Suppressor macrophage treated with lipopolysaccharide for 4 hours (primary cell): ENCODE data around the gene POP7.

Experiments
- DNase-seq: peaks from one replicate; pipeline ENCODE4 v3.0.0-alpha.2; 2020

The POP7 gene

DNA sequence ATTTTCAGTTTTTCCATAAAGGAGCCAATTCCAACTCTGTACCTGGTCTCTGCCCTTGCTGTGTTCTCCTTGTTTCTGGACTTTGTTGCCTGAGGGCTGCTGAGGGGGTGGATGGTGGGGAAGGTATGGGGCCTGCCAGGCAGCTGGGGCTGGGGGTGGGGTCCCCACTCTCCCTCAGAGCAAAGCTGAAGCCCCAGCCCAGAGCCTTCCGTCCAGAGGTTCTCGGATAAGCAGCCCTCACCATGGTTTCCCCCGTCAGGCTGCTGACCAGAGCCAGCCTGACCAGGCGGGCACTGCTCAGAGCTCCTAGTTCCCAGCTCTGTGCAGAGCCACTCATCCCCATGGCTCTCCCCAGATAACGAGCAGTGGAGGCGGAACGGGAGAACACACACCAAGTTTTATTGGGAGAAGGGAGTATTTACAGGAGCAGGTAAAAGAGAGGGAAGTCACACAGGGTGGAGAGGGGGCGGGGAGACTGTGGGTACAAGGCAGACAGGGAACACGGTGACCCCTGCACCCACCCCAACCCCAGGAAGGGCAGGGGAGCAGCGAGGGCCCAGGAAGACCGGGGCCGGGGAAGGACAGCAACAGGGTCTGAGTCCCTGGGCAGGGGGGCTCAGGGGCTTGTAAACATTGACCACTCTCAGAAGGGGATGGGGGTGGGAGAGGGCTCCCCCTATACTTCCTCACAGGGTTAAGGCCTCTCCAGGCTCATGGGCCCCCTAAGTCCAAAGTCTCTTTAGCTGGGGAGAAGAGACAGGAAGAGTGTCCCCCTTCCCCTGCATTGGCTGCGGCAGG is 26.6 kb upstream of the POP7 start:
- no peak for DNase-seq

DNA sequence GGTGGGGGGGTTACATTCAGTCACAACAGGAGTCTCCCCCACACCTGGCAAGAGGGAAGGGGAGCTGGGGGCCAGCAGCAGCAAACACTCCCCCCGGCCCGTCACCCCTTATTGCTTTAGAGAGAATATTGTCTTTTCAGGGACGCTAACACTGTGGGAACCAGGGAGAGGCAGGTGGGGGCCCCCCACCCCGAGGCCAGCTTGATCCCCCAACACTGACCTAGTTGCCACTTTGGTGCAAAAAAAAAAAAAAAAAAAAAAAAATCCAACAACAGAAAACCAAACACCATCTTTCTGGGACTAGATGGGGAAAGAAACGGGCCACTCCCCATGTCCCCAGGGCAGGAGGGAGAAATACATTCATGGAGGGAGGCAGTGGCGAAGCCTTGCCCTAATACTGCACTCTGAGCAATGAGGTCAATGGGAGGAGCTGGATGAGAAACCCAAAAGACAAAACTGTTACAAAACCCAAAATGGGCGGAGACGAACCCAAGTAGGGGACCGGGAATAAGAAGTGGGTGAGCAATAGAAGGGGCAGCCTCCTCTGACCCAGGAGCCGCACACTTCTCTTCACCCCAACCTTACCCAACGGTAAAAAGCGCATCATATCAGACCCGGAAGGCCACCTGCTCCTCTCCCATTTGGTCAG is 25.9 kb upstream of the POP7 start:
- DNase-seq: peak; percentile 61

DNA sequence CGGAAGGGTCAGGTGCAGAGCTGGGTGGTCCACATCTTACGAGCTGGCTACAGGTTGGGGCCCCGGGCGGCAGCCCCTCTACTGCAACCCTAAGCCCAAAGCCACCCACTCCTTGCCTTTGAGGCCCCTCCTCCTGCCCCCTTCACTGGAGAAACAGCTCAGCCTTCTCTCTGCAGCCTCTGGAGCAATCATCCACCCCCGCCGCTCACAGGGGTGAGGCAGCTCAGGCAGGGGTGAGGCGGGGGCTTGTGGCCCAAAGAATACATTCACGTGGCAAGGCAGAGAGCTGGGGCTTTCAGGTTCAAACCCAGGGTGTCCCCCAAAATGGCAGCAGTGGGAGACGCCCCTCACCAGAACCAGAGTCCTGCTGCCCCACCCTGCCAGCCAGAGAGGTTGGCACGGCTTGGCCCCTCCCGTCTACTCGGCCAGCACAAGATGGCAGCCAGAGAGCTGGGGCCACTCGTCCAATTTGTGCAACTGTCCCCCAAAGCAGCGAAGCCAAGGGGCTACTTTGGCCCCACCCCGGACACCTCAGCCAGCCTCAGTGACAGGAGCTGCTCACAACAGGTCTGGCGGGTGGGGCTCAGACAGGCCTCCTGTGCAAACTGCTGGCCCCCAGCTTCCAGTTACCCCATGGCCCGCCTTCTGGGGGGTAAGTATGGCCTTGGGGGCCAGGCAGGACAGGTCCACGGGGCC is 25.2 kb upstream of the POP7 start:
- no peak for DNase-seq

DNA sequence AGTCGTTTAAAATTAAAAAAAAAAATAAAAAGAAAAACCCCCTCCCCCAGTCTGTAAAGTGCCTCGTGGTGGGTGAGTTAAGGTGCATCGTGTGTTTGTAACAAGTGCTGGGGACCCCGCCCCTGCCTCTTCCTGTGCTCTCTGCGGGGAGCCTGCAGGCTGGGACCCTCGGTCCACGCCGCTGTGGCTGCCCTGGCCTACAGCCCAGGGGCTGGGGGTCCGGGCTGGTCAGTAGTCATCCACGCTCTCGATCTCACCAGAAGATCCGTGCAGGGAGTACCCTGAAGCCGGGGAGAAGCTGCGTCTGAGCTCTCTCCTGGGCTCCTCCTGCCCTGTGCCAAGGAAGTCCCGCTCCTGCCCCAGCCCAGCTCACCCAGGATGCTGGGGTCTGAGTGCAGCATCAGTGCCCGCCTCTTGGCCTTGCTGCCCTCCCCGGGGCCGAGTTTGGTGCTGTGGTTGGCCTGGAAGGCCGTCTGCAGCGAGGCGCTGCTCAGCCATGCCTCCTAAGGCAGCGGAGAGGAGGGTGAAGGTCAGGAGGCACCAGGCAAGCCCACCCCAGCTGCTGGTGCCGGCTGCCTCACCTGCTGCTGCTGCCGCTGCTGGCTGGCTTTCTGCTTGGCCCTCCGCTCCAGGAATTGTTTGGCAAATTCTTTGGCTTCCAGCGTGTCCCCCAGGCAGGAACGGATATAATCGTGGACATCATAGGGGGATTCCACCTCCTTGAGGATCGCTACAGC is 24.3 kb upstream of the POP7 start:
- DNase-seq: no peak

- no peak for DNase-seq
Measured at GRCh38 chr7:100682228-100682741, 23.6 kb upstream of the POP7 start.

GRCh38 chr7:100682991-100683658 is 22.8 kb upstream of the POP7 start:
- DNase-seq: no peak

DNA sequence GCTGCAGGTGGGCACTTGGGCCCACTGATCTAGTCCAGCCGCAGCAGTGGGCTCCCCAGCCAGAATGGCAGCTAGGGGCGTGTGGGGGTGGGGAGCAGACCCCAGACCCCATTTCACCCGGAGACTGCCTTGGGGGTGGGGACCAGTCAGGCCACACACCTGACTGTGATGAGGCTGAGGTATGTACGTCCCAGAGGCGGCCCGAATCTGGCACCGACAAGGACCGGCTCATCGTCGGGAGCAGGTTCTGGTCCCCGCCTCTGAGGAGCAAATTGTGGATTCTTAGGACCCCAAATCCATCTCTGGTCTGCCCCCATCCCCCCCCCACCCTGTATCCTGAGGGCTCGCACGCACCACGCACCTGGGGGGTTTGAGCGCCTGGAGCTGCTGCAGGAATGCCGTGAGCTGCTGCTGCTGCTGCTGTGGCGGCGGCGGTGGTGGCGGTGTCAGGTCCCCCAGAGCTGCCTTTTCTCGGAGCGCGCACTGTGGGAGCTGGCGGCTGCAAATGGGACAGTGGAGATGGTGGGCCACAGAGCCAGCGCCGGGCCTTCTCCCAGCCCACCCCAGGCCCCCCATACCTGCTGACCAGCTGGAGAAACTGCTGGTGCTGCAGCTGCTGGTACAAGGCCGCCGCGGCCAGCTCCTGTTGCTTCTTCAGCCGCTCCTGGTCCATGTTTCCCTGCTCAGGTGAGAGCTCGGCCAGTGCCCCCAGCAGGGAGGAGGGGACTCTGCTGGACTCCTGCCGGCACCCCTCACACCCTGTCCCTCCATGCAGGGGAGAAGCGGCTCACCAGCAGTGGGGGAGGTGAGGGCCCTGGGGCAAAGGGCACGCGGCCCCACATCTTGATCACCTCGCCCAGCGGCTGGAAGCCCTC is 22.0 kb upstream of the POP7 start:
- no peak for DNase-seq

DNA sequence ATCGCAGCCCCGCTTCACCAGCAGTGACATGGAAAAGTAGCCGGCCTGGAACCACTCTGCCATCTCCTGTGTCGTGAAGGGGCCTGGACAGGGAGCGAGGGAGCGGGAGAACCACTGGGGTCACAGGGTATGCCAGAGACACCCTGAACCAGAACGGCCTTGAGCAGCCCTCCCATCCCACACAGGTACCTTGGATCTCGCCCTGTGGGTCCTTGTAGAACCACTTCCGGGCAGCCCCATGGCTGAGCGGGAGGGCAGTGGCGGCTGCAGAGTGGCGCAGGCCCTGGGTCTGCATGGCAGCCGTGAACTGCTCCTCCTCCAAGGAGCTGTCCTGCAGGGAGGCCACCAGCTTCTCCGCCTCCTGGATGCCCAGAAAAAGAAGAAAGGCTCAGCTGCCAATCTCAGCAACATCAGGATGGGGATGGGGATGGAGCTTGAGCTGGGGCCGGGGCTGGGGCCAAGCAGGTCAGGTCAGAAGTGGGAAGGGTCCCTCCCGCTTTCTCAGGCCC is 21.3 kb upstream of the POP7 start:
- no peak for DNase-seq

DNA sequence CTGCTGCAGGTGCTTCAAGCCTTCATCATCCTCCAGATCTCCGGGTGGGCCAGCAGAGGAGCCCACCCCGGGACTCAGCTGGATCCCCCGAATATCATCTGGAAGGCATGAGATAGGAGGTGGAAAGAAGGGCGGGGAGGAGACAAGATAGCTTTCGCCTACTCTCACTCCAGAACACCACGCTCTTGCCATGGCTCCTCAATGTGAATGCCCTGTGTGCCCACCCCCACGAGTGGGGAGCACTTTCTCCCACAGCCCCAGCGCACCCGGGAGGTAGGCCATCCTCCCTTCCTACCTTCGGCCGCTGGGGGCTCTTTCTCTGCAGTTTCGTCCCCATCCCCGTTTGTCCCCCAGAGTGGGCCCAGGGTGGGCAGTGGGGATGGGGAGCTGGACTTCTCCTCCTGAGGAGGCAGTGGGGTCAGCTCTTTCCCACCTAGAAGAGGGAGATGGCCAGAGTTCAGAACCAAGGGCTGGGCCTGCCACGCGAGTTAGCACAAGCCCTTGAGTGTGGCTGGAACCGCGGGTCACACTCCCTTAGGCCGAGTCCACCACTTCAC is 20.8 kb upstream of the POP7 start:
- no peak for DNase-seq

DNA sequence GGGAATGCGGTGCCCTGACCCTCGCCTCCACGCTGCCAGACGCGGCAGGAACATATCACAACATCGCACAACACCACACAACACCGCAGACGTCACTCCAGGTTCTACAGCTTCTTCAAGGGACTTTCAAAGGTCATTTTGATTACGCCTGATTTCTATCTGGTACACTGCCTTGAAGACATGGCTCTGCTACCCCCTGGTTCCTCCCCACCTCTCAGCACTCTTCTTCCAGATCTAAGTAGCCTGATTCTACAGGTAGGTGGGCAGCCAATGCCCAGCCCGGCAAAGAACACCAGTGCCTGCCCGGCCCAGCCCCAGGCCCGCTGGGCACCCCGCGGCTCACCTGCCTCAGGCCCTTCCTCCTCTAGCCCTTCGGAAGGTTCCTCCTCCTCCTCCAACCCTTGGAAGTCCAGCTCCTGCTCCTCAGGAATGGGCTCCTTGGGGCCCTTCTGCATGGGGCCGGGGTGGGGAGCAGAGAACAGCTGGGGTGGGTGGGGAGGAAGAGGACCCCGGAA is 20.2 kb upstream of the POP7 start:
- no peak for DNase-seq

- no peak for DNase-seq
Measured at GRCh38 chr7:100686201-100686821, 19.6 kb upstream of the POP7 start.

GRCh38 chr7:100686822-100687211 is 19.1 kb upstream of the POP7 start:
- DNase-seq: no peak

DNA sequence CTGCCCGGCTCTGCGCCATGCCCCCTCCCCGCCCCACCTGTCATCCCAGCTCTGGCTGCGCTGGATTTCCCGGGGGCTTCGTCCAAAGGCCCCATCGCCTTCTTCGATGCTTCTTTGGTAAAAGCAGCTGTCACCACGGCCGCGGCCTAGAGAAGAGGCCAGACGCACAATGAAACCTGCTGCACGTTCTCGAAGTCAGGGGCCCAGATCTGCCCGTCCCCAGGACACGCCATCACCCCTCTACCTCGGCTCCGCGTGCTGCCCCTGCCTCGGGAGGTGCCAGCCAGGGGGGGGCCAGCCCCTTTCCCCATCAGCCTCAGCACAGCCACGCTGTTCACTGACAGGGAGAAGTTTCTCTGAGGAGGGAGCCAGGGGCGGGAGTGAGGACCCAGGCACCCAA is 18.7 kb upstream of the POP7 start:
- DNase-seq: no peak

DNA sequence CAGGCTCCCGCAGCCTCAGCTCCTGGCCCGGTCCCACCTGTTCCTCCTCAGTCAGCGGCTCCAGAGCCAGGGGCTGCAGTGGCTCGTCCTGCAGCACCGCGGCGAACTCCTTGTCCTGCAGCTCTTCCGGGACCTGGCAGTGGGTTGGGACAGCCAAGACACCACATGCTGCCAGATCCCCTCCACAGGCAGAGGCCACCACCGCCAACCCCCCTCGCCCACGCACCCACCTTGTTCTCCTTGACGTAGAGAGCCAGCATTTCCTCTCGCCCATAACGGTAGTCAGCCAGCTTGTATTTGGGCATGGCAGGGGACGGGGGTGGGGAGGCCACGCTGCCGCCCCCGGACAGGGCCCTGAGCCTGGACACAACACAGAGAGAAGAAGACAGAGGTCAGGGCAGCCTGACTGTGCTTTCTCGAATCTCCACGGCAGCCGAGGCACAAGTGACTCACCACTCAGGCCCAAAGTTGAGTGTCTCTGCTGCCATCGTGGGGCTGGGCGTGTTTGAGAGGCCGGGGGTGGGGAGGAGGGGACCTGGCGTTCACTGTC is 18.1 kb upstream of the POP7 start:
- DNase-seq: no peak

- DNase-seq: no peak
Measured at GRCh38 chr7:100688326-100688860, 17.5 kb upstream of the POP7 start.

GRCh38 chr7:100689230-100690135 is 16.4 kb upstream of the POP7 start:
- no peak for DNase-seq

DNA sequence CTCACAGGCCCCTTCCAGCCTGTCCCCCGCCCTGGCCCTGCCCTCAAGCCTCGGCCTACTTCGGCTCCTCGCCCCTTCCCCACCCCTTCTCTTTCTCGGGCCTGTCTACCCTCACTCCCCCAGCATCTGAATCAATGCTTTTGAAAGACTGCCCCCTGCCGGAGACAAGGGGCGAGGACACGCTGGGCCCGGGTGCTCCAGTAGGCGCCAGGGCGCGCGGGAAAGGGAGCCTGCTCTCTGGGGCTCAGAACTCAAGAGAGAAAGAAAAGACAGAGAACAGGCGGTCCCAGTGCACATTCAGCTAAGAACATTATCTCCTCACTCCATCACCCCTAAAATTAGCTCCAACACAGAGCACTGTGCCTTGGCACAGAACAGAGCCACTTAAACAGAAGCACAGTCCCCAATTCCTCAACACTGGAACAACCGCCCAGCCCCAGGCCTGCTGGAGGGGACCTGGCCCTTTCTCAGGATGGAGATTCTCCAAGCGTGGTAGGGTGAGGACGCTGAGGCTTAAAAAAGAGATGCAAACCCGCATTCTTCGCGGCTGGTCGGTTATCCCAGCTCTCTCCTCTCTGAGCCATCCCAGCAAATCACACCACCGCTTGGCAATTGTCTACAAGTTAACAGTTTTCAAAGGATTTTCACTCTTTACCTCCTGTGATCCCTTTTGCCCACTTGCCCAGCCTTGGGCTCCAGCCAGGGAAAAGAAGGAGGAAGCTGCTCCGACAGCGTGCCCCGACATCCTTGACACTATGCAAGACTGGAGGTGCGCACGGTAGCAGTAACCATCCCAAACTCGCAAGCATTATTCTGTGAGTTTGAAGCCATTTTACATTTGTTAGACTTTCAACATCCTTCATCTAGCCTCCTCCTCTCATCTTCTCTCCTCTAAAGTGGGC is 14.0 kb upstream of the POP7 start:
- DNase-seq: peak; percentile 87
